HG03175 (cell line): Measurements from ENCODE around the gene SOS1.
"Not testable (repeated sequence)": the region's sequence is repeated elsewhere in the genome, so short reads cannot be mapped to it uniquely, and the experiment has no call there.

Source experiments
- ATAC-seq: cut with Tn5 transposase; IDR thresholded peaks from one replicate; pipeline ENCODE4 v1.9.1; 2021; ENCODE audit warnings: mild to moderate bottlenecking, moderate library complexity; ENCODE audit not compliant: unreplicated experiment

The SOS1 gene

GRCh38 chr2:39139511-39140237, 18.8 kb upstream of the SOS1 start:
- no peak for ATAC-seq

- no peak for ATAC-seq
Observed at GRCh38 chr2:39138837-39139211, 18.0 kb upstream of the SOS1 start.

GRCh38 chr2:39138187-39138836, 17.5 kb upstream of the SOS1 start:
- ATAC-seq = not testable (repeated sequence)

- ATAC-seq = no peak
Observed at GRCh38 chr2:39136799-39137198, 15.9 kb upstream of the SOS1 start.

GRCh38 chr2:39135690-39136259, 14.9 kb upstream of the SOS1 start:
- no peak for ATAC-seq

GRCh38 chr2:39133215-39133851, 12.5 kb upstream of the SOS1 start:
- ATAC-seq = no peak

- ATAC-seq = peak; percentile 47
Observed at GRCh38 chr2:39128919-39129391, 8.1 kb upstream of the SOS1 start.

- ATAC-seq = peak; percentile 44
Observed at GRCh38 chr2:39127973-39128372, 7.1 kb upstream of the SOS1 start.

GRCh38 chr2:39124746-39125057, 3.9 kb upstream of the SOS1 start:
- ATAC-seq = no peak

GRCh38 chr2:39124000-39124745, 3.3 kb upstream of the SOS1 start:
- ATAC-seq = peak; percentile 64

- no peak for ATAC-seq
Observed at GRCh38 chr2:39123436-39123999, 2.7 kb upstream of the SOS1 start.

- ATAC-seq = no peak
Observed at GRCh38 chr2:39121523-39122063, 742 bp upstream of the SOS1 start.

- no peak for ATAC-seq
Observed at GRCh38 chr2:39120521-39120770, 405 bp downstream of the SOS1 start.

GRCh38 chr2:39119732-39120520, 925 bp downstream of the SOS1 start:
- ATAC-seq = peak; percentile 34

GRCh38 chr2:39118786-39119499, 1.9 kb downstream of the SOS1 start:
- no peak for ATAC-seq

GRCh38 chr2:39115556-39115955, 5.3 kb downstream of the SOS1 start:
- no peak for ATAC-seq

GRCh38 chr2:39114771-39115170, 6.1 kb downstream of the SOS1 start:
- ATAC-seq = no peak

GRCh38 chr2:39109537-39109936, 11.3 kb downstream of the SOS1 start:
- ATAC-seq = no peak

GRCh38 chr2:39108377-39108776, 12.5 kb downstream of the SOS1 start:
- no peak for ATAC-seq
